PFSK-1 (cell line): ENCODE measurements around the gene ZNF282.

Experiments used
- FOXP2 ChIP-seq: optimal IDR thresholded peaks from 2 replicates; pipeline ENCODE3; 2011; ENCODE audit warnings: borderline replicate concordance, control low read depth, inconsistent platforms; ENCODE audit not compliant: insufficient read depth; ENCODE audit errors: extremely low read length, extremely low read depth
- POLR2AphosphoS5 ChIP-seq: IDR thresholded peaks from 2 replicates; pipeline ENCODE4 v1.6.1; 2012; ENCODE audit warnings: low read depth, mild to moderate bottlenecking, control low read depth, low read length, moderate library complexity
- REST ChIP-seq, 2 experiments: IDR thresholded peaks; 2 replicates each; pipeline versions ENCODE4 v1.6.1 to v1.8.0; 2011 to 2012; ENCODE audit warnings: low read depth in 2 of 2, low read length in 2 of 2, control low read depth in 1 of 2, inconsistent platforms in 1 of 2, mild to moderate bottlenecking in 1 of 2, moderate library complexity in 1 of 2; ENCODE audit not compliant: insufficient read depth in 1 of 2
- SIN3A ChIP-seq: IDR thresholded peaks from 2 replicates; pipeline ENCODE4 v1.6.1; 2012; ENCODE audit warnings: mild to moderate bottlenecking, low read length, moderate library complexity, borderline replicate concordance; ENCODE audit not compliant: insufficient read depth
- TAF1 ChIP-seq: IDR thresholded peaks from 2 replicates; pipeline ENCODE4 v1.6.1; 2012; ENCODE audit warnings: low read length, control low read depth, borderline replicate concordance; ENCODE audit not compliant: insufficient read depth

ZNF282 gene

GRCh38 chr7:149153346-149153745 lies 42.0 kb upstream of the ZNF282 start:
- TF ChIP-seq TAF1, result no peak
- TF ChIP-seq SIN3A, result no peak
- no peak for TF ChIP-seq FOXP2

GRCh38 chr7:149154056-149154455 lies 41.3 kb upstream of the ZNF282 start:
- no peak for TF ChIP-seq SIN3A
- TF ChIP-seq POLR2AphosphoS5, result no peak
- TF ChIP-seq FOXP2, result no peak
- TF ChIP-seq REST (IDR thresholded peaks at IDR 0.05; ENCODE audit: insufficient read depth in 1 of 2, low read depth in 2 of 2, low read length in 2 of 2), result no peak
- no peak for TF ChIP-seq TAF1

GRCh38 chr7:149156898-149157297 lies 38.4 kb upstream of the ZNF282 start:
- TF ChIP-seq POLR2AphosphoS5, result no peak
- no peak for TF ChIP-seq TAF1
- TF ChIP-seq FOXP2, result no peak
- TF ChIP-seq REST (IDR thresholded peaks at IDR 0.05; ENCODE audit: insufficient read depth in 1 of 2, low read depth in 2 of 2, low read length in 2 of 2), result no peak
- TF ChIP-seq SIN3A, result no peak

GRCh38 chr7:149161241-149161848 lies 34.0 kb upstream of the ZNF282 start:
- TF ChIP-seq FOXP2 (no peak), TAF1 (no peak), POLR2AphosphoS5 (no peak), REST (IDR thresholded peaks at IDR 0.05; ENCODE audit: insufficient read depth in 1 of 2, low read depth in 2 of 2, low read length in 2 of 2) (no peak), SIN3A (no peak)

GRCh38 chr7:149166142-149166541 lies 29.2 kb upstream of the ZNF282 start:
- TF ChIP-seq TAF1 (no peak), SIN3A (no peak), FOXP2 (no peak), REST (IDR thresholded peaks at IDR 0.05; ENCODE audit: insufficient read depth in 1 of 2, low read depth in 2 of 2, low read length in 2 of 2) (no peak), POLR2AphosphoS5 (no peak)
